H1 (cell line): ENCODE measurements around the gene ZNF597. TPM values are rescaled to one million over a fixed set of nuclear protein-coding genes. Genes with fewer than 3 reads are reported as not detected.

ENCODE experiments used
- CTCF ChIA-PET: fragments of 300-600 bp; sonication (Branson Sonifier 250); formaldehyde crosslinking; loops from one replicate; lab custom pipeline; 2021; ENCODE audit not compliant: partially characterized antibody; lab: Charles Lee
- POLR2A ChIA-PET: fragments of 300-600 bp; sonication (Branson Sonifier 250); formaldehyde crosslinking; loops from one replicate; lab custom pipeline; 2021; ENCODE audit warnings: inconsistent platforms; ENCODE audit not compliant: partially characterized antibody; lab: Charles Lee
- DNase-seq, 2 experiments: peaks; one replicate each; pipeline versions ENCODE4 v3.0.0 to v3.0.0-alpha.2; 2010 to 2022; ENCODE audit warnings: low spot score in 2 of 2, low read depth in 1 of 2, mixed read lengths in 1 of 2
- FAIRE-seq: peaks from 2 replicates; lab custom pipeline; 2011; peaks lifted over from hg19 to GRCh38; lab: Jason Lieb, UNC
- H2AFZ ChIP-seq: 2 replicates; pipeline ENCODE4 v1.8.1; 2012; ENCODE audit warnings: low read length, inconsistent platforms
- H2AK5ac ChIP-seq: 2 replicates; pipeline ENCODE4 v1.6.1; 2013; ENCODE audit warnings: low read depth, low read length
- H2BK120ac ChIP-seq: replicated peaks from 2 replicates; pipeline ENCODE3; 2013; ENCODE audit warnings: low read depth, low read length, inconsistent platforms
- H2BK12ac ChIP-seq: 2 replicates; pipeline ENCODE4 v1.6.1; 2013; ENCODE audit warnings: low read depth, low read length
- H2BK15ac ChIP-seq: 2 replicates; pipeline ENCODE4 v1.6.1; 2013; ENCODE audit warnings: low read length
- H2BK20ac ChIP-seq: 2 replicates; pipeline ENCODE4 v1.6.1; 2013; ENCODE audit warnings: low read length
- H2BK5ac ChIP-seq: 2 replicates; pipeline ENCODE4 v1.6.1; 2013; ENCODE audit warnings: low read depth, low read length
- H3K14ac ChIP-seq: 2 replicates; pipeline ENCODE4 v1.6.1; 2013; ENCODE audit warnings: inconsistent platforms; ENCODE audit not compliant: insufficient read length
- H3K18ac ChIP-seq: 2 replicates; pipeline ENCODE4 v1.6.1; 2013; ENCODE audit warnings: low read length; ENCODE audit errors: extremely low read depth
- H3K23ac ChIP-seq: 2 replicates; pipeline ENCODE4 v1.6.1; 2013; ENCODE audit warnings: inconsistent platforms; ENCODE audit not compliant: insufficient read length
- H3K23me2 ChIP-seq: 2 replicates; pipeline ENCODE4 v1.6.1; 2013; ENCODE audit warnings: low read depth, low read length
- H3K27ac ChIP-seq: 2 replicates; pipeline ENCODE4 v1.6.1; 2011; ENCODE audit warnings: low read depth, low read length, inconsistent platforms
- H3K27me3 ChIP-seq, 4 experiments: replicated peaks in 1 of 4; 1 replicate in 1 of 4; 2 replicates in 3 of 4; pipeline versions ENCODE4 v1.6.1 to v1.8.1; 2011 to 2013; ENCODE audit warnings: low read length in 3 of 4, mild to moderate bottlenecking in 3 of 4, inconsistent platforms in 2 of 4, mixed read lengths in 2 of 4, moderate library complexity in 1 of 4; ENCODE audit not compliant: control insufficient read depth in 3 of 4, insufficient read depth in 3 of 4; ENCODE audit errors: extremely low read depth in 1 of 4
- H3K36me3 ChIP-seq, 4 experiments: 2 replicates each; pipeline versions ENCODE4 v1.6.1 to v1.8.1; 2011 to 2013; ENCODE audit warnings: mild to moderate bottlenecking in 4 of 4, low read length in 3 of 4, moderate library complexity in 2 of 4, control low read depth in 1 of 4, inconsistent platforms in 1 of 4; ENCODE audit not compliant: insufficient read depth in 4 of 4, control insufficient read depth in 2 of 4
- H3K4ac ChIP-seq: replicated peaks from 2 replicates; pipeline ENCODE3; 2013; ENCODE audit warnings: low read length, low read depth, mixed read lengths, inconsistent platforms; ENCODE audit not compliant: insufficient read length
- H3K4me1 ChIP-seq, 4 experiments: replicated peaks in 1 of 4; 1 replicate in 1 of 4; 2 replicates in 3 of 4; pipeline versions ENCODE4 v1.6.1 to v1.8.1; 2011 to 2013; ENCODE audit warnings: low read length in 3 of 4, inconsistent platforms in 2 of 4, mixed read lengths in 1 of 4; ENCODE audit not compliant: insufficient read depth in 4 of 4, control insufficient read depth in 3 of 4
- H3K4me2 ChIP-seq, 2 experiments: 2 replicates each; pipeline versions ENCODE4 v1.6.1 to v1.8.1; 2011 to 2013; ENCODE audit warnings: low read depth in 2 of 2, low read length in 2 of 2, control low read depth in 1 of 2, inconsistent platforms in 1 of 2, mild to moderate bottlenecking in 1 of 2; ENCODE audit not compliant: insufficient read depth in 1 of 2
- H3K4me3 ChIP-seq, 4 experiments: fragments of 200-600, 300-600 bp in 1 of 4; sonication (generic), shearing (Covaris generic), sonication (Bioruptor Twin) in 1 of 4; 2 replicates each; pipeline versions ENCODE4 v1.5.1 to v1.8.1; 2011 to 2016; ENCODE audit warnings: low read length in 4 of 4, low read depth in 3 of 4, control low read depth in 2 of 4, inconsistent platforms in 2 of 4, mild to moderate bottlenecking in 2 of 4, mixed read lengths in 1 of 4, moderate library complexity in 1 of 4; ENCODE audit not compliant: insufficient read depth in 2 of 4; ENCODE audit errors: extremely low read depth in 1 of 4
- H3K56ac ChIP-seq: replicated peaks from 2 replicates; pipeline ENCODE3; 2013; ENCODE audit warnings: low read depth, mild to moderate bottlenecking, mixed read lengths, low read length, inconsistent platforms; ENCODE audit not compliant: insufficient read length
- H3K79me1 ChIP-seq: 2 replicates; pipeline ENCODE4 v1.6.1; 2013; ENCODE audit warnings: low read depth, low read length, control low read depth
- H3K79me2 ChIP-seq, 2 experiments: 2 replicates each; pipeline versions ENCODE4 v1.6.1 to v1.8.1; 2012 to 2013; ENCODE audit warnings: low read length in 2 of 2, mild to moderate bottlenecking in 2 of 2, inconsistent platforms in 1 of 2; ENCODE audit not compliant: insufficient read depth in 2 of 2, control insufficient read depth in 1 of 2
- H3K9ac ChIP-seq, 4 experiments: replicated peaks in 1 of 4; 1 replicate in 1 of 4; 2 replicates in 3 of 4; pipeline versions ENCODE4 v1.6.1 to v1.8.1; 2011 to 2013; ENCODE audit warnings: low read depth in 3 of 4, low read length in 3 of 4, control low read depth in 2 of 4, mild to moderate bottlenecking in 2 of 4, moderate library complexity in 2 of 4, inconsistent platforms in 1 of 4; ENCODE audit errors: extremely low read depth in 1 of 4
- H3K9me3 ChIP-seq, 2 experiments: 2 replicates each; pipeline versions ENCODE4 v1.6.1 to v1.8.1; 2012 to 2013; ENCODE audit warnings: mild to moderate bottlenecking in 2 of 2, moderate library complexity in 2 of 2, control low read depth in 1 of 2, inconsistent platforms in 1 of 2, low read depth in 1 of 2, low read length in 1 of 2, mixed read lengths in 1 of 2; ENCODE audit not compliant: insufficient read depth in 2 of 2
- H4K20me1 ChIP-seq, 2 experiments: replicated peaks in 1 of 2; 2 replicates each; pipeline versions ENCODE3 to v1.8.1; 2011 to 2013; ENCODE audit warnings: inconsistent platforms in 2 of 2, low read length in 2 of 2, mild to moderate bottlenecking in 1 of 2; ENCODE audit not compliant: insufficient read depth in 2 of 2, control insufficient read depth in 1 of 2
- H4K5ac ChIP-seq: 2 replicates; pipeline ENCODE4 v1.6.1; 2013; ENCODE audit warnings: low read length, low read depth, mixed read lengths, inconsistent platforms; ENCODE audit not compliant: insufficient read length
- H4K8ac ChIP-seq: 2 replicates; pipeline ENCODE4 v1.8.0; 2013; ENCODE audit warnings: mild to moderate bottlenecking, moderate library complexity, low read length, inconsistent platforms; ENCODE audit not compliant: insufficient read depth; ENCODE audit errors: extremely low read depth
- H4K91ac ChIP-seq: replicated peaks from 2 replicates; pipeline ENCODE3; 2013; ENCODE audit warnings: low read length, mixed read lengths, inconsistent platforms; ENCODE audit not compliant: insufficient read length
- ATF2 ChIP-seq: IDR thresholded peaks from 2 replicates; pipeline ENCODE4 v1.6.1; 2012; ENCODE audit warnings: low read length, inconsistent platforms
- CHD2 ChIP-seq: IDR thresholded peaks from 2 replicates; pipeline ENCODE4 v1.6.1; 2012; ENCODE audit warnings: low read length, improper control_type of control experiment
- CTBP2 ChIP-seq: IDR thresholded peaks from 2 replicates; pipeline ENCODE4 v1.7.0; 2011; ENCODE audit warnings: borderline replicate concordance, mild to moderate bottlenecking, moderate library complexity, mixed read lengths, low read length; ENCODE audit not compliant: insufficient read depth, insufficient read length
- NRF1 ChIP-seq: IDR thresholded peaks from 2 replicates; pipeline ENCODE4 v1.6.1; 2011; ENCODE audit warnings: mild to moderate bottlenecking, low read depth, low read length, improper control_type of control experiment
- TBP ChIP-seq: IDR thresholded peaks from 2 replicates; pipeline ENCODE4 v1.6.1; 2011; ENCODE audit warnings: low read depth, low read length, improper control_type of control experiment
- WGBS, 2 experiments: shearing (Covaris generic) in 1 of 2; methylation state at CpG; one replicate each; pipeline versions ENCODE4 v1.1.6 to v1.1.7; 2013 to 2015; ENCODE audit warnings: low lambda C conversion rate in 2 of 2, mixed read lengths in 2 of 2, inconsistent platforms in 1 of 2, low coverage in 1 of 2, missing lambda C conversion rate in 1 of 2; ENCODE audit not compliant: insufficient replicate concordance in 2 of 2, insufficient coverage in 1 of 2, insufficient read length in 1 of 2; ENCODE audit errors: extremely low coverage in 1 of 2, missing lambda C conversion rate in 1 of 2; 5-methylcytosine and 5-hydroxymethylcytosine counted together
- polyA plus RNA-seq, 7 experiments: library from polyadenylated mRNA; depleted of rRNA in 3 of 7; stranded (reverse) in 5 of 7; unstranded in 2 of 7; fragments of >200 nt in 5 of 7; fragments of 200-250 nt in 2 of 7; gene quantifications; 1 replicate in 5 of 7; 2 replicates in 1 of 7; 4 replicates in 1 of 7; pipeline versions ENCODE4 v1.2.1 to v1.2.3, GENCODE V29; 2011 to 2013; ENCODE audit warnings: missing spikeins in 2 of 7, mixed read lengths in 2 of 7
- total RNA-seq: library from RNA; stranded (reverse); fragmentation: NEBNext Ultra II Directional; extraction: Animal tissue kit (Norgen Biotek cat#: 25700); gene quantifications from 2 replicates; pipeline ENCODE4 v1.2.1, GENCODE V29; 2021

ZNF597 gene
- total and polyA plus RNA-seq, 2 of the 8 experiments (the other 6 are each of a cell fraction or from before 2014, with no cell fraction given) = 0.68 to 2.6 TPM

- Histone ChIP-seq H3K27ac (no peak overlapping the region), H2BK12ac (no peak overlapping the region), H2BK15ac (no peak overlapping the region), H2AFZ (no peak overlapping the region), H4K5ac (no peak overlapping the region), H3K4me2 (no peak overlapping the region), H3K9me3 (no peaks in the 10 kb centered on the region), H4K91ac (no peak overlapping the region), H3K56ac (no peak overlapping the region), H3K36me3 (no peaks in the 10 kb centered on the region; a peak in 1 of 8 replicates), H3K79me1 (peaks cover 26% of the 10 kb centered on the region), H3K9ac (no peak overlapping the region), H2BK5ac (no peak overlapping the region), H3K23ac (no peak overlapping the region), H3K18ac (no peak overlapping the region), H3K4me1 (peaks cover 0 to 18% (median 8%) of the 10 kb centered on the region in 4 experiments; a peak in 6 of 7 replicates), H3K27me3 (no peaks in the 10 kb centered on the region), H2BK120ac (no peak overlapping the region), H3K23me2 (no peaks in the 10 kb centered on the region), H3K79me2 (peaks cover 6 to 88% of the 10 kb centered on the region in 2 experiments; a peak in 3 of 4 replicates), H3K4me3 (no peak overlapping the region), H2AK5ac (no peak overlapping the region), H4K20me1 (peaks cover 10 to 14% of the 10 kb centered on the region in 2 experiments), H4K8ac (no peak overlapping the region; the same call in 1 of the 2 replicates), H2BK20ac (no peak overlapping the region), H3K4ac (no peak overlapping the region), H3K14ac (no peak overlapping the region)
- FAIRE-seq (no peak), DNase-seq (no peak)
- POLR2A ChIA-PET = interaction anchor here (1.2 to 3.0 kb wide), 3 partner anchors 8 to 15 kb away, joined by 3 to 9 read pairs (median 5); no protein-coding TSS in a partner anchor
- WGBS, 2 experiments = 92% methylated on average over 20 of the region's 20 CpGs; no CpG with 5 or more reads in 1 of the 2 experiments
- CTCF ChIA-PET = interaction anchor here (0.5 to 1.6 kb wide), 2 partner anchors 28 to 549 kb away, joined by 3 to 4 read pairs; no protein-coding TSS in a partner anchor
- no peak for TF ChIP-seq TBP
- no peak for TF ChIP-seq CHD2
- no peak for TF ChIP-seq CTBP2
- no peak for TF ChIP-seq NRF1
- TF ChIP-seq ATF2 = no peak
Observed at GRCh38 chr16:3471518-3472176, 28.3 kb upstream of the ZNF597 start.
